ENCODE results near the gene MSRB3.

MSRB3 gene

DNA sequence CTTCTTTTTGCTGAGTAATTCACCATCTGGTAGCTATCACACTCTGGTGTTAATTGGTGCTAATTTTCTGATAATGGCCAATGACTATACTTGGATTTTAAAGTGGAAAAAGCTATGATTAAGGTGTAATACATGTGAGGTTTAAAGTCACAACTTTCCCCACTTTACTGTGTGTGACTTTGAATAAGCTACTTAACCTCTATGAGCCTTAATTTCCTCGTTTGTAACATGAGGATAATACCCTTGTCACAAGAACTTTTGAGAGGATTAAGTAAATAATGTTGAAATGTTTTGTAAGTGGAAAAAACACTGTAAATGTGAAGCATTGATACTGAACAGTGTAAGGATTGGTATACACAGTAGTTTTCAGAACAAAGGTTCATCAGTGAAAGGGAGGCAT, 65.3 kb downstream of the MSRB3 start:
- DNase-seq (ENCODE audit: low read depth), result no peak
- TF ChIP-seq, protein P1, sequence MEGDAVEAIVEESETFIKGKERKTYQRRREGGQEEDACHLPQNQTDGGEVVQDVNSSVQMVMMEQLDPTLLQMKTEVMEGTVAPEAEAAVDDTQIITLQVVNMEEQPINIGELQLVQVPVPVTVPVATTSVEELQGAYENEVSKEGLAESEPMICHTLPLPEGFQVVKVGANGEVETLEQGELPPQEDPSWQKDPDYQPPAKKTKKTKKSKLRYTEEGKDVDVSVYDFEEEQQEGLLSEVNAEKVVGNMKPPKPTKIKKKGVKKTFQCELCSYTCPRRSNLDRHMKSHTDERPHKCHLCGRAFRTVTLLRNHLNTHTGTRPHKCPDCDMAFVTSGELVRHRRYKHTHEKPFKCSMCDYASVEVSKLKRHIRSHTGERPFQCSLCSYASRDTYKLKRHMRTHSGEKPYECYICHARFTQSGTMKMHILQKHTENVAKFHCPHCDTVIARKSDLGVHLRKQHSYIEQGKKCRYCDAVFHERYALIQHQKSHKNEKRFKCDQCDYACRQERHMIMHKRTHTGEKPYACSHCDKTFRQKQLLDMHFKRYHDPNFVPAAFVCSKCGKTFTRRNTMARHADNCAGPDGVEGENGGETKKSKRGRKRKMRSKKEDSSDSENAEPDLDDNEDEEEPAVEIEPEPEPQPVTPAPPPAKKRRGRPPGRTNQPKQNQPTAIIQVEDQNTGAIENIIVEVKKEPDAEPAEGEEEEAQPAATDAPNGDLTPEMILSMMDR (conservative IDR thresholded peaks at IDR 0.05; ENCODE audit: low read depth, low read length), result no peak

DNA sequence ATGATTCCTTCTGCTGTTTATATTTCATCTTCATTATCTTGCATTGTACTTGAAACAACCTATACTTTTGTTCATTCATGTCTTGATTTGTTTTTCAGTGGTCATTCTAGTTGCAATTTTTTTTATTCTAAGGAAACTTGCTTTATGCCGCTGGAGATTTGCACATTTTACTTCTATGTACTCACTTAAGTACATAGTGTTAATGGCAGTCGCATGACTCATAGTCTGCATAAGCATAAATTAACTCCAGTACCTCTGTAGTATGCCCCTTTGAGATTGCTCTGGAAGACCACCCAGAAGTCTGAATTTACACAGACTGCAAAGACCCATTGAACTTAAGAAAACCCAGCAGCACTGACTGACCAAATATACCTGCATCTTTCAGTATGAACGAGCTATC, 77.0 kb downstream of the MSRB3 start:
- DNase-seq (ENCODE audit: low read depth), result peak; percentile 31
- no peak overlapping the region for H3K4me3 ChIP-seq (ENCODE audit: low read depth, low read length)
- TF ChIP-seq, protein P1 (conservative IDR thresholded peaks at IDR 0.05; ENCODE audit: low read depth, low read length), result no peak

More for the DNA sequence above, 65.3 kb downstream of the MSRB3 start:
- no peak overlapping the region for H3K4me3 ChIP-seq (ENCODE audit: low read depth, low read length)

DNA sequence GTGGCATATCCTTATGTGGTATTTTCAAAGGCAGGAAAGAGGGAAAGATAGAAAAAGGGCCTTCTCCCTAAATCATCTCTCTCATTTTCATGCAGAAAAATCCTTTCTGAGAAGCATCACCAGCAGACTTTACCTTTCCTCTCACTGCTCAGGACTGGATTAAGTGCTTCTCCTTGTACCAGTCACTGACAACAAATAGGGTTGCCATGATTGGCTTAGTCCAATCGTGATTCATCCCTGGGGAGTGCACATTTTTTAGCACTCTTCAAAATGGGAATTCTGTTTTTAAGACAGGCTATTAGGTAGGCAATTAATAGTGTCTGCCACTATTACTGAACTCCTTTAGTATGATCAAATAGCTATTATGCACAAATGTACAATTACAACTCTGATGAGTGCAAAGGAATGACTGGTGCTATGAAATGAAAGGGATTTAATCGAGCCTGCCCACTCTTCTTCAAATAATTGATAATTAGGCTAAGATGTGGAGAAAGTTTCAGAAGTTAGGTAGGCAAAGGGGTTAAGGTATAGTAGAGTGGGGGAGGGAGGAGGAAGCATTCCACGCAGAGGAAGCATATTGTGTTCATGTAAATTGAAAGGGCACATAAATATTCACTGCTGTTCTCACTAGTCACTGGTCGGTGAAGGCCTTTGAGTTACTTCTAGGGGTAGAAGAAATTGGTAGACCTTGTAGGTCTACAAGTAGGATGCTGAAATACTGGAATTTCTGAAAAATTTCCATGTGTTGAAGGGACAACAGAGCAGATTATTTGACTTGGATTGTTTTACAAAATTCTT, 84.0 kb downstream of the MSRB3 start:
- TF ChIP-seq, protein P1 (conservative IDR thresholded peaks at IDR 0.05; ENCODE audit: low read depth, low read length), result no peak
- DNase-seq (ENCODE audit: low read depth), result peak; percentile 4
- H3K4me3 ChIP-seq (ENCODE audit: low read depth, low read length), result no peak overlapping the region

DNA sequence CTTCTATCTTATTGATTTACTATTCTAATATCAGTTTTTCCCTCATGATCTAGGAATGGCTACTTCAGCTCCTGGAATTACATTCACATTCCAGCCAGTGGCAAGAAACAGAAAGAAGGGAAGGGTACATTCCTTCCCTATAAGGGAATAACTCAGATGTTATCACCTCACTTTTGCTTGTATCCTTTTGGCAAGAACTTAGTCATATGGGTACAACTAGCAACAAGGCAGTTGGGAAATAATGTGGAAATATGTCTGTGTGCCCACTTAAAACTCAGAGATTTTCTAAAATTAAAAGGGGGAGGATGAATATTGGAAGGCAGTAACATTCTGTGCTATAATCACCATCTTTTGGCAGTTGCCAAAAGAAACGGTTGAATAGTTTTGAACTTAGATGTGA, 85.6 kb downstream of the MSRB3 start:
- H3K4me3 ChIP-seq (ENCODE audit: low read depth, low read length), result no peak overlapping the region
- DNase-seq (ENCODE audit: low read depth), result peak; percentile 33
- TF ChIP-seq, protein P1 (conservative IDR thresholded peaks at IDR 0.05; ENCODE audit: low read depth, low read length), result no peak

DNA sequence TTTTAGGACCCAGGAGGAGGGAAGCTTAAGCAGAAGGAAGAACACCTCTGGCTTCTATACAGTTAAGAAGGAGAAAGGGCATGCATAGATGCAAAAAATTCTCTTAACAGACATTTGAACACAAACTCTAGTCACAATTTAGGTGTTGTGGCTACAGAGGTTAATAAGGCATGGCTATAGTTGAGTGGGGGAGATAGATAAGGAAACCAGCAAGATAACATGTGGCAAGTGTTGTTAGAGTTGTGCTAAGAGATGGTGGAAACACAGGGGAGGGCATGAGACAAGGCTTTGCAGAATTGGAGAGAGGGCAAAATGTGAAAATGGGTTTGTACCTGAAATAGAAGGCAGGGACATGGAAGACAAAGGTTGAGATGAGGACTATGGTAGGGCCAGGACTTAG, 88.9 kb downstream of the MSRB3 start:
- no peak overlapping the region for H3K4me3 ChIP-seq (ENCODE audit: low read depth, low read length)
- TF ChIP-seq, protein P1 (conservative IDR thresholded peaks at IDR 0.05; ENCODE audit: low read depth, low read length), result no peak
- DNase-seq (ENCODE audit: low read depth), result no peak

DNA sequence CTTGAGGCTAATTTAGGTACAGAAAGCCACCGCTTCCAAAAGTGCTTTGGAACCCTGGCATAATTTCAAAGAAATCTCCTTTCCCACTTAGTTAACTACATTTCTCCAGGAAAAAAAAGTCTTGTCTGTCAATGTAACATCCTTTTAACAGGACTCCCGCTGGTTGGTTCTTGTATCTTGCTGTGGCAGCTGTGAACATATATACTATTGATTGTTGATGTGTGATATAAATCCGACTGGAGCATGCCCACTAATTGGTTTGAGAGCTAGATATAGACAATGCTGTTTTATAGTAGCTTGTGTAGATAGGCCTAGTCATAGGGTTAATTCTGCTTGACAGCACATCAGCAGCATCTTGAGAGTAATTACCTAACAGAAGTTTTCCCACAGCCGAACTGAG, 89.6 kb downstream of the MSRB3 start:
- H3K4me3 ChIP-seq (ENCODE audit: low read depth, low read length), result no peak overlapping the region
- DNase-seq (ENCODE audit: low read depth), result no peak
- TF ChIP-seq, protein P1 (conservative IDR thresholded peaks at IDR 0.05; ENCODE audit: low read depth, low read length), result no peak

DNA sequence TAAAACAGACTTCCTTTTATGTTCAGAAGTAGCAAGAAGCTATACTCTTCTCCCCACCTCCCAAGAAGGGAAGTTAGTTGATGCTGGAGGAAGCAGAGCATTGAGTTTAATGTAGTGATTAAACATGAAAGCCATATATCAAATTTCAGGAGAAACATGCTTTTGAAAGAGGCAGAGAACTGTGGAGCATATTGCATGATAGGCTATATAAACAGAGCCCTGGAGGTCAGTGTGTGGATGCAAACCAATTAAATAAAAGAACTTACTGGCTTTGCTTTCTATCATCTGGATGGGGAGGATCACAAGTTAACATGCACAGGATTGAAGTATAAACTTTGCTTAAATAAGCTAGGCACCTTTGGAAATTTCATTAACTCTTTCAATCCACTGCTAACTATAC, 94.1 kb downstream of the MSRB3 start:
- DNase-seq (ENCODE audit: low read depth), result peak; percentile 48
- TF ChIP-seq, protein P1 (conservative IDR thresholded peaks at IDR 0.05; ENCODE audit: low read depth, low read length), result no peak
- no peak overlapping the region for H3K4me3 ChIP-seq (ENCODE audit: low read depth, low read length)

All from choroid plexus epithelial cell (primary cell).